NCI-H146 treated with DMSO at 0.1 percent for 48 hours (cell line): Measurements from ENCODE around the gene EPB42.

Source experiments
- DNase-seq: peaks from one replicate; lab custom pipeline; 2025; ENCODE audit not compliant: unreplicated experiment; lab: John Stamatoyannopoulos, UW

The EPB42 gene

DNA sequence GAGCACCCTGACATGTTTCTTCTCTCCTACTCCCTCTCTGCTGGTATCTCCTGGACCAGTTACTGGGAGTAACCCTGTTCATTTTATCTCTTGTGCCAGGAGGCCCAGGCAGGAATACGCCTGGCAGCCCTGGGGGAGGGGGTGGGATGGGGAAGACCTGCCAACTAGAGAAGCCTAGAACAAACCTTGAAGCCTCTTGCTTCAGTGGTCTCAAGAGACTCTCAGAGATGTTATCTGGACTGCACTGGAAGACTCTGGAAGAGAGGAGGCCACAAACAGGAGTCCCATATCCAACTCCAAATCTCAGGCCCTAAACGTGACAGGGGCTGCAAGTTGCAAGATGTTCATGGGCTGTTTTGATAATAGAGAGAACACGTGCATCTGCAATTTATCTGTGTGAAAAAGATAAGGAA, at the start of gene EPB42:
Gene EPB42, minus strand, starts transcription at position 28 of the 413 bp plus-strand sequence. CDS start 193 bp downstream, outside the sequence.
- no peak for DNase-seq

DNA sequence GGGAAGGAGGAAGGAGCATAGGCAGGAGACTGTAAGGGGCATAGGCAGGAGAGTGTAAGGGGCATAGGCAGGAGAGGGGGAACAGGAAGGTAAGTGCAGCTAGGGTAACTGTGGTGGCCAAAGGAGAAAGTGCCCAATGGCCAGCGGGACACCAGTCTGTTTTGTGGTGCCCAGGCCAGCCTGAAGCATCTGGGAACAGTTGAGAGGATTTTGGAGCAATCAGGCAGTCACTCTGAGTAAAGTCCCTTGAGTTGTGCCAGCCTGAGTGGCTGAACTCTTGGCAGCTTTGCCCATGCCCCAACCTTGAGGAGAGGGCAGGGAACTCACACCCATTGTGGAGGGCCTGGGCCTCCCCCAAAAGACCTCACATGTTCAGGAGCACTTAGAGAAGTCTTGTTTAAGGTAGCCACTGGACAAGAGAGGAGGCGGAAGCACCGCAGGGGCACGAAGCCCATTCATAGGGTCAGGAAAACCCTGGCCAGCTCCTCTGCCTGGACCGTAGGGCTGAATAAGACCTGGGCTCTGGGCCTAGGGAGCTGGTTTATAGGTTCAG, 49.4 kb upstream of the EPB42 start:
- no peak for DNase-seq

DNA sequence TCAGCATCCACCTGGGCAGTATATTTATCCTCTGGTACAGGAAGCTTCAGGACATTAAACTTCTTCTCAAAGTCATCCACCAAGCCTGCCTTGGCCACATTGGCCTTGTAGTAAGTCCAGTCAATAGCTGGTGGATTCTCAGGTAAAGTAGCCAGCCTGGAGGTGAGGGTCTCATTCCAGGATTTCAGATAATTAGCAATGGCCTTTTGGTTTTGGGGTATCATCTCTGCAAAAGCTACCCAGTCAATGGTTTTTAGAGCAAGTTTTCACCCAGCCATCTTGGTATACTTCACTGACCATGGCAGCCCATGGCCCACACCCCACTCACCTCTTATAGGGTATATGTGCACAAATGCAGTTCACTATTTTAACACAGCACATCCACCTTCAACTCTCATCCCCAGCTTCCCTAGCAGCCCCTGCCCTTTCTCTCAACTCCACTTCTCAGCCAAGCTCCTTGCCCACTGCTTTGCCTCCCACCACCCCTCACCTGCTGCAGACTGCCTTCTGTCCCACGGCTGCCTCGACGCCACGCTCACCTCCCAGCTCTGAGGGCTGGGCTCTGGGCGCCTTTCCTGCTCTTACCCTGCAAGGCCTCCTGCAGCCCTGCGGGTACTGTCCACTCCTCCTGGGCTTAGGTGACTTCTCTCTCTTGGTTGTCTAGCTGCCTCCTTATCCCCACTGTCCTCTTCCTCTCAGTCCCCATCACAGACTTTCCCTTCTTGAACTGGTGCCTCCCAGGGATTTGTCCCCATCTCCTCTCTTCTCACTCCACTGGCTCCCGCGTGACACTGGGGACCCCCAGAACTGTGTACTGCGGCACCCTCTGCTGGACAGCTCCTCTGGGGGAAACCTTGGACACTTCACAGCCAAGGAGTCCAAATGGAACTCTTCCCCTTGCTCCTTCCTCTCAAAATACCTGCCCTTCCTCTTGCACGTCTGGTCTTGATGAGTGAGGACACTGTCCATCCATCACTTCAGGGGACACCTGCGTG, 47.6 kb upstream of the EPB42 start:
- DNase-seq, result no peak

DNA sequence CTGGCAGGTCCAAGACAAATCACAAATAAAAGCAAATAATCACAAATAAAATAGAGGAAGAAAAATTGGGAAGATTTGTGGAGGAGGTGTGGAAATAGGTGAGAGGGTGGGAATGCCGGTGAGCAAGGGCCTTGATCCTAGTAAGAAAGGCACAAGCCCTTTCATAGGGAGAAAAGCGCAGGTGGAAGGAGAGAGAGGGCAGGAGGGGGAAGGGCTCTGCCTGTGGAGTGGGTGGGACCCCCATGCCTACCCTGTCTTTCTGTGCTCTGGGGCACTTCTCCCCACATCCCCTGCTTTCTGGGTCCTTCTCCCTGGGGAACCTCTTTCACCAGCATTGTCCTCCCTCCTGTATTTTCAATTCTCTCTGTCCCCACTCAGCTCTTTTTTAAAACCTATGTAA, 46.6 kb upstream of the EPB42 start:
- DNase-seq, result no peak

DNA sequence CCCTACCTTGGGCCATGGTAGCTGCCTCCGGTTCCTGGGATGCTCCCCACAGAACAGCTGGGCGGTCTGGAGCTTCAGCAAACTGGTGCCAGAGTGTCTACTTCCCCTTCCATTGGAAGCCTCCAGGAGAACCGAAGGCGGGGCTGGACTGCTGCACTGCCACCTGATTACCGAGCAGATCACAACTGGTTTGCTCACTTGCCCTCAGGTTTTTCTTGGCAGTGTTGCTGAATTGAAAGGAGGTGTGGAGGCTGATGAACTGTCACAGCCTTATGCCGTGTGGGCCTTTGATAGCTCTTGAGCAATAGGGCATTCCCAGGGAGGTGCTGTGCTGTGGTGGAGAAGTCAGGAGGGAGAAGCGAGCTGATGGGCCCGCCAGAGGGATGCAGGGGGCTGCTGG, 46.0 kb upstream of the EPB42 start, which contains the start of gene TGM5:
Gene TGM5, minus strand, starts transcription at position 95 of the 400 bp plus-strand sequence. Its CDS starts 79 bp downstream, at position 16.
- DNase-seq, result no peak

DNA sequence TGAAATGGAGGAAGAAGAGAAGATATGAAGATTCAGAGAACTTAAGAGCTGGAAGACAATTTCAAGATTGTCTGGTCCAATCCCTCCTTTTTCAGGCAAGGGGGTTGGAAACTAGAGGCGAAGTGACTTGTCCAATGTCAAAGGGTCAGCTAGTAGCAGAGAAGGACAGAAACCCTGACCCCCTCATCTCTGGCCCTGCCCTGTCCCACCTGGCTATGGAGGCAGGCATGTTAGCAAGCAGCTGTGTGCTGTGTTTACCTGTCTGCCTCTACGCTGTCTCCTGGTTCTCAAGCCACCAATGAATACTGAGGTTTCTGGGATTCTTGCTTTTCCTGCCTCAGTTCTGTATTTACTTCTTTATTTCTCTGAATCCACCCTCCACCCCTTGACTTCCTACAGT, 45.6 kb upstream of the EPB42 start:
- DNase-seq, result no peak

DNA sequence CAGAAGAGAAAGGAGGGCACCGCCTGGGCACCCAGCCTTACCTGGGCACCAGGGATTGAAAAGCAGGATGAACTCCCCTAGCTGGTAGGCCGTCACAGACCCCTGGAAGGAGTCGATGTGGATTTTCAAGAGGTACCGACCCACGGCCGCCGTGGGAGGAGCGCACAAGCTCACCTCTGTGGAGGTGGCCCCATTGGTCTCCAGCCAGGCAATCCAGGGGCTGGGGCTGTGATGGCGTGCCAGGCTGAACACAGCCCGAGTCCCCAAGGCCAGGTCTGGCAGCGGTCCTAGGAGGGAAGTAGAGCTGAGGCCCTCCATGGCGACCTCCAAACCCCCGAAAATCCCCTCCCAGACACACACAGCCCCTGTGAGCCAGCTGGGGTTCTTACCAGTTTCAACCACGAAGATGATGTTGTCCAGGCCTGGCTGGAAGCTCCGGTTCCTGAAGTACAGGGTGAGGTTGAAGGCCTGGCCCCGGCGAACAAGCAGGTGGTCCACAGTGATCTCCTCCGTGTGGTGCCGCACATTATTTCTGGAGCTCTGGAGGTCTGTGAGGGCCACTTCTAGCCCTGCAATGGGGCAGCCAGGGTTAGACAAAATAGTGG, 39.3 kb upstream of the EPB42 start:
- no peak for DNase-seq

DNA sequence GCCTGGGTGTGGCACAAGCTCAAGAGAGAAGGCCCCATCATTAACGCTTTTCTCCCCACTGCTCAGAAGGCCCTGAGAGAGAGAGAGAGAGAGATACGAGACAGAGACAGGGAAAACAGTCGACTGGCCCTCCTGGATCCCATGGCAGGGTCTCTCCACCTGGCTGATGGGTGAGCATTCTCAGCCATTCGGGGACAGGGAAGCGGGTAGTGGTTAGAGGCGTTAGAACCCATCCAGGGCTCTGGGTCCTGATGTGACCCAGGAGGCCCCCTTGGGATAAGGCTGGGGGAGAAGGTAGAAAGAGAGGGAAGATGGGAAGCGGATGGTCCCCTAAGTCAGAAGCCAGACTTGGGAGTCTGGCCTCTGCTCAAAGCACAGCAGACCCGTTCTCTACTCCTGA, 38.0 kb upstream of the EPB42 start:
- no peak for DNase-seq

DNA sequence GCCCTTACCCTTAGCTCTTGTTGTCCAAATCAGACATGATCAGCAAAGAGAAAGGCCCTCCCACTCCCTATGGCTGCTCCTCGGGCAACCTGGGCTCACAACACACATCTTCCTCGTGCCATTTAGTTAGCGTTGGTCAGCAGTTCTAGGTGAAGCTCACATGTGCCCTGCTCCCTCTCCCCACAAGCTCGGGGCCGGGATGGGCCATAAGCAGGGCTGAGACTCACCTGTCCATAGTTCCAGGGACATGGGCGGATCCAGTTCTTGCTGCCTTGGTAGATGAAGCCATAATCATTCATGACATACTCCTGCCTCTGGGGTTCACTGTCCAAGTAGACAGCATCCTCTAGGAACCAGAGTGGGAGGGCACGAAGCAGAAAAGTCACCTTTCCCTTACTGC, 35.5 kb upstream of the EPB42 start:
- DNase-seq, result no peak

DNA sequence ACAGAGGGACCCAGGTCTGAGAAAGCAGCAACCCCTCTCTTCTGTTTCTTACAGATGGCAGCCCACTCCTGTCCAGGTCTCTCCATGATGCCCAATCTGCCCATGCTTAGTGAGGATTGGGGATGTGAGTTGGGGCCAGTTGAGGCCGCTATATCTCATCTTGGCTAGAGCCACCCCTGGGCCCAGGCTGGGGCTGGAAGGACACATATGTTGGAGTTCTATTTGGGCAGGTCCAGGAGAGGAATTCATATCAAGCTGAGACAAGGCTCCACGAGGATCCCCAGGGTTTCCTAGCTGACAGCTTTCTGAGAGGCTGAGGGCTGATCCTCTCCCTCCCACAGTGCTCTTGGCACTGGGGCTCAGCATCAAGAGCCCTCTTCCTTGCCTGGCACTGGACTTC, 34.6 kb upstream of the EPB42 start:
- no peak for DNase-seq

DNA sequence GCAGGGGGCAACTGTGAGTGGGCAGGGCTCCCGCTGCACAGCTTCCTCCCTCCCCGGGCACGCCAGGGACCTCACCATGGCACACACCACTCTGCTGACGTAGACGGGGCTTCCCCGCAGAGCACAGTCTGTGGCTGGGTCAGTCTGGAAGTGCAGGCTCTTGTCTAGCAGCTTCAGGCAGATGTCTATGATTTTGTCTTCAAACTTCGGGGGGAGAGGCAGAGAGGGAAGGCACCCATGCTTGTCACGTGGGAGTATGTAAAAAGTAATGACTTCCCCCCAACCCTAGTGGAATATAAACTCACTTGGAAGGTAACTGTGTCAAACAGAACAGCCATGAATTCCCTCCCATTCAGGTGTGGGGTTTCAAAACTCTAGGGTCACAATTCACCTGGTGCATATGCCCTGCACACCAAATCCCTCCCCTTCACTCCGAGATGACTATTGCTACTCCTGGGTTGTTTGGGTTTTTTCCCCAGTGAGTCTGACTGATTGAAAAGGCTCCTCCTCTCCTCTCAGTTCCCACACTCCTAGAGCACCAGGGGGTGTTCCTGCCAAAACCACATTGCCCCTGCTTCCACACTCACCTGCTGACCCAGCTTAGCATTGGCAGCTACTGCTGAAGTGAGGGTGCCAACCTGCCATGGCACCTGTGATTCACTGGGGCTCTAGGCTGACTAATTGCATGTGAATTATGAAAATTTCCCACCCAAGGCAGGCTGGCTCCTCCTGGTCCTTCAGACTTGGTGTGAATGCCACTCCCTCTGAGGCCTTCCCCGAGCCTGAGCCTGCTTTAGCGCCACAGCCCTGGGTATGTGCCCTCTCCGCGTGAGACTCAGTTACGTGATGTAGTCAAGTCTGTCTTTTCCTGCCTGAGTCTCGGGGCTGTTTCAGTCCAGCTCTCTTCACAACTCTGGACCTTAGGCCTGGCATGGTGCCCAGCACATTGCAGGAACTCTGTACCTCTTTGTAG, 32.9 kb upstream of the EPB42 start:
- DNase-seq, result no peak

DNA sequence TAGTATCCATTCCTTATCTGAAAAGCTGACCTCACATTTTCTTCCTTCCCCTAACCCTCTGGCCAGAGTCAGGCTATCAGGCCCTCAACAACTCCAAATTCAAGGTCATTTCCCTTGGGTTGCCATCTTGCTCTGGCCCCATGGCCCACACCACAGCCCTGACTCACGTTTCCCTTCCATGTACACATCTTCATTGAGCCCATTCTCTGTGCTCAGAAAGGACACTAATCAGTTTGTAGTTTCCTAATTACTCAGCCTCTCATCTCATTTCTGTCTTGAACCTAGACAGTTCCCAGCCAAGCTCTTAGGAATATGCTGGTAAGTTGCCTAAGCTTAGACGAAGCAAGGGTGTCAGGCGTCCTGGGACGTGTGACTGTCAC, 31.0 kb upstream of the EPB42 start:
- no peak for DNase-seq

DNA sequence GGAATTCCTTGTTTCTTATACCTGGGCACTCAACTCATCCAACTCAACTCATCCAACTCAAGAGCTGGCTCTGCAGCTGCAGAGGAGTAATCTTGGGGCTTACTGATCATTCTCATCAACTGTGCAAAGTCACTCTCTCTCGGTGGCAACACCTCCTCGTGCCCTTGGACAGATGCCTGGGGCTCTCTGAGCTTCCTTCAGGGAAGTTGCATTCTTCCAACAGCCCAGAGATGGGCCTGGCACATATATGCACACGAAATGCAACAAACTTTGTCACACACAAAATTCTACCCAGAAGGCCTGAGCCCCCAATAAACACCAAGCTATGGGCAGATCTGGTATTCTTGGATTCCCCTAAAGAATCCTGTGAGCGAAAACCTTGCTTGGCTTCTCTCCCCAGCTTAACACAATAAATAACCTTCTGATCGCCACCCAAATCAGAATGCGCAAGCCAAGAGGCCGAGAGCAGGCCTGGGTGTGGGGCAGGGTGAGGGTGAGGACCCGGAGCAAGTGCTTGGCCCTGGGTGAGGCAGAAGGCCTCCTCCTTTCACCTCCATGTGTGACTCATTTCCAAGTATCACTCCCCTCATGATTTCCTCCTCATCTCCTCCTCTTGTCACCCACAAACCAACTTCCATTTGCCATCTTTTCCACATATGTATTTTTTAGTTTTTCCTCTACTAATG, 30.5 kb upstream of the EPB42 start:
- DNase-seq, result no peak

DNA sequence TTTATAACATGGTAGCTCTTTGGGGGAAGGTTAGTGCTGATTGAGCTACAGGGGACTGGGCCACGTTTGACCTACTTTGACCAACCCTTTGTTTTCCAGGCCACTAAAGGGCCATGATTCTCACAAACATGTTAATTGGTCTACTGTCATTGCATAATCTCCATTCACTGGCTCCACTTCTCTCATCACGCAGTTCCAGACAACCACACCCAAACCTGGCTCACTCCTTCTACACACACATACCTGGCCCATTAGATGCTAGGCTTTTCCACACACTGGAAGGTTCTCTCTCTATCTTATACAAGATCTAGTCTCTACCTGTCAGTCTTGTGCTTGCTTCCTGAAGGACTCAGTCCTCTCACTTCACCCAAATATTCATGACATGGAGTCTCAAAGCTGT, 30.0 kb upstream of the EPB42 start:
- DNase-seq, result no peak

DNA sequence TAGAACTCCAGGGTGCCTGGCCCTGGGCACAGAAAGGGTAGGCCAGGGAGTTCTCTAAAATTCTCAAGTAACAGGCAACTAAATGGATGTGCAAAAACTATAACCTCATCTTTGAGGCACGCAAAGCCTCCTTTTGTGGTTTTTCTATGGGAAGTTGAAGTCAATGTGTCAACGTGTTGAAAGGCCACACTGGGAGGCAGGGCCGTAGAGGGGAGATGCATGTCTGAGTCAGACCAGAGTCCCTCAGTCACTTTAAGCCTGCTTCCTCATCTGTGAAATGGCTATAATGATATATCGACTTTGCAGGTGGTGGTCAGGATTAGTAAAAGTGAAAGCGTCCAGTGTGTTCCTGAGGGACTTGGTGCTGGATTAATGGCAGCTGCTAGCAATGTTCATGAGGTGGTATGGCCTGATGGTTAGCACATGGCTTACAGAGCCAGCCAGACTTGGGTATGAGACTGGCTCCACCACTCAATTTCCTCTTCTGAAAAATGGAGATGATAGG, 28.9 kb upstream of the EPB42 start:
- DNase-seq, result no peak

DNA sequence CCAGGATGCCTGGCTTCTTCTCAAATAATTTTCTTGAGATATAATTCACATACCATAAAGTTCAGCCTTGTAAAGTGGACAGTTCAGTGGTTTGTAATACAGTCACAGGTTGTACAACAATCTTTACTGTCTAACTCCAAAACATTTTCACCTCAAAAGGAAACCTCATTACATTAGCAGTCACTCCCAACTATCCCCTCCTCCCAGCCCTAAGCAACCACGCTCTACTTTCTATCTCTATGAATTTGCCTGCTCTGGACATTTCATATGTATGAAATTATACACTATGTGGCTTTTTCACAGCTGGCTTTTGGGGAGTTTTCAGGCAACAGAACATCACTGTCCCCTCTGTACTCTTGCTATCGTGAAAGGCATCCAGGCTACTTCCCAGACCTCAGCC, 28.4 kb upstream of the EPB42 start:
- no peak for DNase-seq

DNA sequence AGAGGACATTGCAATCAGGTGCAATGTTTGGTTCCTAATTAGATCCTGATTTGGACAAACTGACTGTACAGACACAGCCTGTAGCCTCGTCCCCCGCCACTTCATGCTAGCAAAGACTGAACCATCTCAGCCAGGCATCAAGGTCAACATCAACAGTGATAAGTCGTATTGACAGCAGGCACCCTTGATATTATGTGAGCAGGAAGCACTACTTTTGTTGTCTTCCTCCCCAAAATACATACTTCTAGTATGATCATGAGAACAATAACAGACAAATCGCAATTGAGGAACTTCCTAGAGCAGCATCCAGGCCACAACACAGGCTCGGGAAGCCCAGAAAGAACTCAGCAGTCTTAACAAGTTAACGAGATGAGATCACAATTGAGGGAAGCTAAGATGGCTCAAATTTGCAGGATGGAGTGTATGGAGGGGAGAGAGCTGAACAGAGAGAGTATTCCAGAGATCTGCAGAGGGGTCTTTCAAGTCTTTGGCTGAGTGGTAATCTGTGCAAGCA, 25.5 kb upstream of the EPB42 start:
- no peak for DNase-seq

DNA sequence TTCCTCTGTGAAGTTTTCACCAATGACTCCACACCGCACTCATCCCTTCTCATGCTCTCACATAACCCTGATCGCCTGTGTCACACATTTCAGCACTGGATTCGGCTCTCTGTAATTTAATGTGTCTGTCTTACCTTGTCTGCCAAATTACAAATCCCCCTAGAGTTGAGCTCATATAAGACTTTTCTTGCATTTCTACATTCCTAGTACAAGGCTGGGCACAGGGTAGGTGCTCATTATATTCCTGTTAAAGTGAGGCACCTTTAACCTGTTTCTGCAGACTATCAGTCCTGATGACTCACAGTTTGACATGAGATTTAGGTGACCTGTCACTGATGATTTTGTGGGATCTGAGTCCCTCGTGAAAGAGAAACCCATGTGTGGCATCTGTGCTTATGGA, 23.3 kb upstream of the EPB42 start:
- DNase-seq, result no peak

DNA sequence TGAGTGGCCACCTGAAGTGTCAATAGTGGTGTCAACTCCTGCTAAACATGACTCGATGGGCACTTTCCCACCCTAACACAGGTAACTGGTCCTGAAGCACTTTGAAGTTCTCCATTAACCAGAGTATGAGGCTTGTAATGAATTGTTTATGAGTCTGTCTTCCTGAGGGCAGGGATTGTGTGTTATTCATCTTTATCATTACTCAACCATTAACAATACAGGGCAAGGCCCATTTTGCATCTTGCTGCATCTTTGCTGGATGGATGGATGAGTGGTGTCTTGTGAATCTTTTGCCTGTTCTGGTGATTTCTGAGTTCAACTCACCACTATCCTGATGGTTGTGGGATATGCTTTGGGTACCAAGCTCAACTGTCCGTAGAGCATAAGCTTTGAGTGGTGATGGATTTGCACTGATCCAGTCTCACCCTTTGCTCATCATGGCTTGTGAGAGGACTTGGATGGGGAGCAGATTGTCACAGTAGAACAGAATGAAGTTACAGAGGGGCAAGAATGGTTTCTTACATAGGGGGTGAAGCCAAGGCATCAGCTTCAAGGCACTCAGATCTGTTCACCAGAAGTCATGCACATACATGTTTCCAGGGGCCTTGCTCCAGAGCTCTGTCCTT, 22.3 kb upstream of the EPB42 start:
- DNase-seq, result no peak
